CD4-positive, alpha-beta T cell treated with Interleukin-17A for 1 hour (primary cell): Measurements from ENCODE around the gene PRKG1.
"Not testable (repeated sequence)": the region's sequence is repeated elsewhere in the genome, so short reads cannot be mapped to it uniquely, and the experiment has no call there.

Experiments
- DNase-seq: peaks from one replicate; pipeline ENCODE4 v3.0.0-alpha.2; 2020

PRKG1 gene

GRCh38 chr10:51231754-51232153 is 157.5 kb downstream of the PRKG1 start:
- no peak for DNase-seq

- DNase-seq: no peak
Observed at GRCh38 chr10:51233337-51234100, 159.2 kb downstream of the PRKG1 start.

GRCh38 chr10:51235865-51236264 is 161.6 kb downstream of the PRKG1 start:
- DNase-seq: no peak

GRCh38 chr10:51239006-51239405 is 164.7 kb downstream of the PRKG1 start:
- DNase-seq: no peak

- DNase-seq: no peak
Observed at GRCh38 chr10:51241461-51241860, 167.2 kb downstream of the PRKG1 start.

GRCh38 chr10:51242393-51242792 is 168.1 kb downstream of the PRKG1 start:
- no peak for DNase-seq

- DNase-seq: no peak
Observed at GRCh38 chr10:51244309-51244708, 170.0 kb downstream of the PRKG1 start.

GRCh38 chr10:51244748-51245490 is 170.6 kb downstream of the PRKG1 start:
- no peak for DNase-seq

GRCh38 chr10:51246156-51246555 is 171.9 kb downstream of the PRKG1 start:
- DNase-seq: no peak

GRCh38 chr10:51250278-51250920 is 176.1 kb downstream of the PRKG1 start:
- no peak for DNase-seq

GRCh38 chr10:51251110-51251509 is 176.8 kb downstream of the PRKG1 start:
- no peak for DNase-seq

GRCh38 chr10:51255381-51255780 is 181.1 kb downstream of the PRKG1 start:
- DNase-seq: no peak

- no peak for DNase-seq
Observed at GRCh38 chr10:51257511-51258248, 183.4 kb downstream of the PRKG1 start.

- no peak for DNase-seq
Observed at GRCh38 chr10:51260376-51260775, 186.1 kb downstream of the PRKG1 start.

GRCh38 chr10:51266496-51266895 is 192.2 kb downstream of the PRKG1 start:
- no peak for DNase-seq

- DNase-seq: not testable (repeated sequence)
Observed at GRCh38 chr10:51267980-51268570, 193.8 kb downstream of the PRKG1 start.

- DNase-seq: no peak
Observed at GRCh38 chr10:51269821-51270220, 195.5 kb downstream of the PRKG1 start.

- DNase-seq: no peak
Observed at GRCh38 chr10:51270936-51271530, 196.7 kb downstream of the PRKG1 start.

GRCh38 chr10:51272099-51272498 is 197.8 kb downstream of the PRKG1 start:
- DNase-seq: not testable (repeated sequence)

GRCh38 chr10:51272555-51272954 is 198.3 kb downstream of the PRKG1 start:
- no peak for DNase-seq

GRCh38 chr10:51273574-51273973 is 199.3 kb downstream of the PRKG1 start:
- DNase-seq: no peak

GRCh38 chr10:51276097-51276496 is 201.8 kb downstream of the PRKG1 start:
- DNase-seq: not testable (repeated sequence)
